Liver (tissue), 3 donors: Measurements from ENCODE around the gene ERC2.

Experiments
- GABPA ChIP-seq, 2 donors: IDR thresholded peaks in 1 of 2; conservative IDR thresholded peaks in 1 of 2; 2 replicates each; pipeline ENCODE4 v1.6.1; 2016; ENCODE audit warnings: antibody characterized with exemption in 2 of 2, mild to moderate bottlenecking in 1 of 2, moderate library complexity in 1 of 2
- HNF4G ChIP-seq: IDR thresholded peaks from 2 replicates; pipeline ENCODE4 v1.6.1; 2016; ENCODE audit warnings: antibody characterized with exemption
- JUND ChIP-seq, 2 donors: IDR thresholded peaks; 2 replicates each; pipeline ENCODE4 v1.6.1; 2016; ENCODE audit warnings: antibody characterized with exemption in 2 of 2
- MAX ChIP-seq: IDR thresholded peaks from 2 replicates; pipeline ENCODE4 v1.6.1; 2016; ENCODE audit warnings: antibody characterized with exemption
- NR2F2 ChIP-seq: IDR thresholded peaks from 2 replicates; pipeline ENCODE4 v1.6.1; 2016; ENCODE audit warnings: antibody characterized with exemption
- RAD21 ChIP-seq, 2 donors: IDR thresholded peaks; 2 replicates each; pipeline ENCODE4 v1.6.1; 2016; ENCODE audit warnings: antibody characterized with exemption in 2 of 2, mild to moderate bottlenecking in 2 of 2
- SP1 ChIP-seq: IDR thresholded peaks from 2 replicates; pipeline ENCODE4 v1.6.1; 2018; ENCODE audit warnings: antibody characterized with exemption, mild to moderate bottlenecking
- TAF1 ChIP-seq: conservative IDR thresholded peaks from 2 replicates; pipeline ENCODE4 v1.6.1; 2016; ENCODE audit warnings: antibody characterized with exemption, mild to moderate bottlenecking
- YY1 ChIP-seq: IDR thresholded peaks from 2 replicates; pipeline ENCODE4 v1.6.1; 2016; ENCODE audit warnings: antibody characterized with exemption, mild to moderate bottlenecking
- TF ChIP-seq, protein P1 (sequence below): fragments of 150-350 bp; IDR thresholded peaks from 2 replicates; pipeline ENCODE4 v1.5.1; 2017; ENCODE audit warnings: improper control_type of control experiment, low read depth, low read length; ENCODE audit not compliant: missing input control
- TF ChIP-seq, protein P2 (sequence below): IDR thresholded peaks from 2 replicates; pipeline ENCODE4 v1.6.1; 2016; ENCODE audit warnings: antibody characterized with exemption, mild to moderate bottlenecking
- donor health status: healthy.
- donor health status: healthy.

DNA sequence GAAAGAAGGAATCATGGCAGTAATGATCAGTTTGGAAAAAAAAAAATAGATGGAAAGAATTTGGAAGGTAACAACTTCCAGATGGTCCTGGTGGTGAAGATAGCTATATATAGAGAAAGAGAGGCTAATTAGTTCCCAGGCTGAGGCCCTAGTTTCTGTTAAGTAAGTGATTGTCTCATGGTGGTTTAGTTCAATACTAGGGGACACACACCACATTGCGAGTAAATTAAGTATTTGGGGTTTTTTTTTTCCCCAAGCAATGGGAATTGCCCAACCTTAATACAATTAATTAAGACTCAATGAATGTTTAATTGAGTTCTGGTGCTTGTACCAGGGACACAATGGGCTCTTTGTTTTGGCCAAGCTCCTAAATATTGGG, 837.4 kb downstream of the ERC2 start:
- no peak for TF ChIP-seq GABPA (IDR thresholded peaks at IDR 0.05 in 1 of 2, conservative IDR thresholded peaks at IDR 0.05 in 1 of 2)
- TF ChIP-seq, protein P1, sequence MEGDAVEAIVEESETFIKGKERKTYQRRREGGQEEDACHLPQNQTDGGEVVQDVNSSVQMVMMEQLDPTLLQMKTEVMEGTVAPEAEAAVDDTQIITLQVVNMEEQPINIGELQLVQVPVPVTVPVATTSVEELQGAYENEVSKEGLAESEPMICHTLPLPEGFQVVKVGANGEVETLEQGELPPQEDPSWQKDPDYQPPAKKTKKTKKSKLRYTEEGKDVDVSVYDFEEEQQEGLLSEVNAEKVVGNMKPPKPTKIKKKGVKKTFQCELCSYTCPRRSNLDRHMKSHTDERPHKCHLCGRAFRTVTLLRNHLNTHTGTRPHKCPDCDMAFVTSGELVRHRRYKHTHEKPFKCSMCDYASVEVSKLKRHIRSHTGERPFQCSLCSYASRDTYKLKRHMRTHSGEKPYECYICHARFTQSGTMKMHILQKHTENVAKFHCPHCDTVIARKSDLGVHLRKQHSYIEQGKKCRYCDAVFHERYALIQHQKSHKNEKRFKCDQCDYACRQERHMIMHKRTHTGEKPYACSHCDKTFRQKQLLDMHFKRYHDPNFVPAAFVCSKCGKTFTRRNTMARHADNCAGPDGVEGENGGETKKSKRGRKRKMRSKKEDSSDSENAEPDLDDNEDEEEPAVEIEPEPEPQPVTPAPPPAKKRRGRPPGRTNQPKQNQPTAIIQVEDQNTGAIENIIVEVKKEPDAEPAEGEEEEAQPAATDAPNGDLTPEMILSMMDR = no peak
- no peak for TF ChIP-seq TAF1
- no peak for TF ChIP-seq SP1
- TF ChIP-seq MAX = no peak
- no peak for TF ChIP-seq NR2F2
- no peak for TF ChIP-seq YY1
- TF ChIP-seq RAD21 (IDR thresholded peaks at IDR 0.05) = no peak
- no peak for TF ChIP-seq HNF4G
- no peak for TF ChIP-seq JUND (IDR thresholded peaks at IDR 0.05)
- TF ChIP-seq, protein P2, sequence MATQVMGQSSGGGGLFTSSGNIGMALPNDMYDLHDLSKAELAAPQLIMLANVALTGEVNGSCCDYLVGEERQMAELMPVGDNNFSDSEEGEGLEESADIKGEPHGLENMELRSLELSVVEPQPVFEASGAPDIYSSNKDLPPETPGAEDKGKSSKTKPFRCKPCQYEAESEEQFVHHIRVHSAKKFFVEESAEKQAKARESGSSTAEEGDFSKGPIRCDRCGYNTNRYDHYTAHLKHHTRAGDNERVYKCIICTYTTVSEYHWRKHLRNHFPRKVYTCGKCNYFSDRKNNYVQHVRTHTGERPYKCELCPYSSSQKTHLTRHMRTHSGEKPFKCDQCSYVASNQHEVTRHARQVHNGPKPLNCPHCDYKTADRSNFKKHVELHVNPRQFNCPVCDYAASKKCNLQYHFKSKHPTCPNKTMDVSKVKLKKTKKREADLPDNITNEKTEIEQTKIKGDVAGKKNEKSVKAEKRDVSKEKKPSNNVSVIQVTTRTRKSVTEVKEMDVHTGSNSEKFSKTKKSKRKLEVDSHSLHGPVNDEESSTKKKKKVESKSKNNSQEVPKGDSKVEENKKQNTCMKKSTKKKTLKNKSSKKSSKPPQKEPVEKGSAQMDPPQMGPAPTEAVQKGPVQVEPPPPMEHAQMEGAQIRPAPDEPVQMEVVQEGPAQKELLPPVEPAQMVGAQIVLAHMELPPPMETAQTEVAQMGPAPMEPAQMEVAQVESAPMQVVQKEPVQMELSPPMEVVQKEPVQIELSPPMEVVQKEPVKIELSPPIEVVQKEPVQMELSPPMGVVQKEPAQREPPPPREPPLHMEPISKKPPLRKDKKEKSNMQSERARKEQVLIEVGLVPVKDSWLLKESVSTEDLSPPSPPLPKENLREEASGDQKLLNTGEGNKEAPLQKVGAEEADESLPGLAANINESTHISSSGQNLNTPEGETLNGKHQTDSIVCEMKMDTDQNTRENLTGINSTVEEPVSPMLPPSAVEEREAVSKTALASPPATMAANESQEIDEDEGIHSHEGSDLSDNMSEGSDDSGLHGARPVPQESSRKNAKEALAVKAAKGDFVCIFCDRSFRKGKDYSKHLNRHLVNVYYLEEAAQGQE = no peak
